Naive thymus-derived CD4-positive, alpha-beta T cell (primary cell): ENCODE measurements around the gene LIN9. TPM values are rescaled to one million over a fixed set of nuclear protein-coding genes. Genes with fewer than 3 reads are reported as not detected.

Source experiments
- ATAC-seq: fragments of 150-1000 bp; cut with Tn5 transposase; 2 replicates; pipeline ENCODE4 v1.10.0; 2021; ENCODE audit warnings: mild to moderate bottlenecking, moderate library complexity
- CTCF ChIA-PET: fragments of 350-600 bp; sonication (Branson Sonifier 250); formaldehyde crosslinking; loops from one replicate; lab custom pipeline; 2021; ENCODE audit warnings: antibody characterized with exemption; lab: Charles Lee
- POLR2A ChIA-PET: fragments of 350-600 bp; sonication (Branson Sonifier 250); formaldehyde crosslinking; loops from one replicate; lab custom pipeline; 2021; ENCODE audit warnings: antibody characterized with exemption, inconsistent platforms; lab: Charles Lee
- DNase-seq, 9 donors: peaks; one replicate each; pipeline versions ENCODE4 v3.0.0 to v3.0.0-alpha.2; 2020 to 2022; ENCODE audit warnings: mixed read lengths in 1 of 9
- H3K27ac ChIP-seq: one replicate; pipeline ENCODE4 v1.7.0; 2013; ENCODE audit warnings: mild to moderate bottlenecking, low read depth, low read length, moderate library complexity
- H3K27me3 ChIP-seq, 2 donors: one replicate each; pipeline ENCODE4 v1.7.0; 2013; ENCODE audit warnings: low read length in 2 of 2, mild to moderate bottlenecking in 2 of 2, moderate library complexity in 2 of 2; ENCODE audit not compliant: control insufficient read depth in 2 of 2, insufficient read depth in 2 of 2
- H3K36me3 ChIP-seq, 3 experiments: 1 replicate in 2 of 3; 2 replicates in 1 of 3; pipeline ENCODE4 v1.7.0; 2013; ENCODE audit warnings: low read length in 3 of 3, mild to moderate bottlenecking in 3 of 3, moderate library complexity in 1 of 3; ENCODE audit not compliant: insufficient read depth in 3 of 3, control insufficient read depth in 2 of 3
- H3K4me1 ChIP-seq, 2 donors: one replicate each; pipeline ENCODE4 v1.7.0; 2013; ENCODE audit warnings: low read length in 2 of 2, mild to moderate bottlenecking in 2 of 2, moderate library complexity in 1 of 2; ENCODE audit not compliant: control insufficient read depth in 2 of 2, insufficient read depth in 2 of 2
- H3K4me3 ChIP-seq: 2 replicates; pipeline ENCODE4 v1.7.0; 2013; ENCODE audit warnings: mild to moderate bottlenecking, low read length
- H3K9me3 ChIP-seq, 3 experiments: 1 replicate in 2 of 3; 2 replicates in 1 of 3; pipeline ENCODE4 v1.7.0; 2013; ENCODE audit warnings: low read length in 3 of 3; ENCODE audit not compliant: control insufficient read depth in 2 of 3
- H3K27ac Mint-ChIP-seq, 9 donors: one replicate each; pipeline ENCODE4 v1.8.0; 2020 to 2022; ENCODE audit warnings: mixed read lengths in 9 of 9, mild to moderate bottlenecking in 8 of 9, moderate library complexity in 5 of 9, inconsistent platforms in 2 of 9
- H3K27me3 Mint-ChIP-seq, 5 donors: one replicate each; pipeline ENCODE4 v1.8.0; 2021 to 2022; ENCODE audit warnings: mixed read lengths in 5 of 5, mild to moderate bottlenecking in 1 of 5
- H3K36me3 Mint-ChIP-seq, 5 donors: one replicate each; pipeline ENCODE4 v1.8.0; 2020 to 2022; ENCODE audit warnings: mixed read lengths in 5 of 5, mild to moderate bottlenecking in 3 of 5, inconsistent platforms in 1 of 5
- H3K4me1 Mint-ChIP-seq, 7 donors: one replicate each; pipeline ENCODE4 v1.8.0; 2020 to 2022; ENCODE audit warnings: mixed read lengths in 7 of 7, mild to moderate bottlenecking in 3 of 7, inconsistent platforms in 1 of 7
- H3K4me3 Mint-ChIP-seq, 10 donors: one replicate each; pipeline ENCODE4 v1.8.0; 2020 to 2022; ENCODE audit warnings: mild to moderate bottlenecking in 10 of 10, mixed read lengths in 10 of 10, moderate library complexity in 6 of 10, inconsistent platforms in 2 of 10
- H3K9me3 Mint-ChIP-seq, 11 donors: one replicate each; pipeline ENCODE4 v1.8.0; 2020 to 2022; ENCODE audit warnings: mixed read lengths in 11 of 11, mild to moderate bottlenecking in 4 of 11, inconsistent platforms in 1 of 11, moderate library complexity in 1 of 11
- intact Hi-C, 2 donors: fragments of 100-400 bp; cut with micrococcal nuclease; formaldehyde crosslinking; loops; one replicate each; pipeline ENCODE4 v1.15.1; 2023
- polyA plus RNA-seq, 2 donors: library from polyadenylated mRNA; unstranded; fragments of 300-500 nt; fragmentation: Illumina TruSeq; gene quantifications; one replicate each; pipeline ENCODE4 v1.2.3, GENCODE V29; 2021
- total RNA-seq, 6 experiments: library from RNA in 5 of 6; stranded (reverse) in 5 of 6; gene quantifications; 1 replicate in 5 of 6; 2 replicates in 1 of 6; pipeline ENCODE4 v1.2.3 and lab custom pipeline; 2021 to 2026

Gene LIN9
- total and polyA plus RNA-seq, 7 experiments from 2014 or later = 2.0 to 8.0 (median 5.0) TPM

DNA sequence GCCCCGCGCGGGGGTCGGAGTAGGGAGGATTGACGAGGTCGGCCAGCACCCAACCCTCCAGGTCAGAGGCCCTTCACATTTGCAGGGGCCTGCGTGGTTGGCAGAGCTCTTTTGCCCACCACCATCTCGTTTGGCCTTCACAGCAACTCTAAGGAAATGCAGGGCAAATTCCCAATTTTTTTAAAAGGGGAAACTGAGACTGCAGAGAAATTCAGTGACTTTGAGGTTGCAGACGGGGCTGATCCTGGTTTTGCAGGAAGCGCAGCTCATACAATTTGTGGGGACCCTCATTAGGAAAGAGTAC is 122.0 kb downstream of the LIN9 start:
- peaks cover 23 to 25% of the 10 kb centered on the region in 2 donors for H3K4me1 ChIP-seq

DNA sequence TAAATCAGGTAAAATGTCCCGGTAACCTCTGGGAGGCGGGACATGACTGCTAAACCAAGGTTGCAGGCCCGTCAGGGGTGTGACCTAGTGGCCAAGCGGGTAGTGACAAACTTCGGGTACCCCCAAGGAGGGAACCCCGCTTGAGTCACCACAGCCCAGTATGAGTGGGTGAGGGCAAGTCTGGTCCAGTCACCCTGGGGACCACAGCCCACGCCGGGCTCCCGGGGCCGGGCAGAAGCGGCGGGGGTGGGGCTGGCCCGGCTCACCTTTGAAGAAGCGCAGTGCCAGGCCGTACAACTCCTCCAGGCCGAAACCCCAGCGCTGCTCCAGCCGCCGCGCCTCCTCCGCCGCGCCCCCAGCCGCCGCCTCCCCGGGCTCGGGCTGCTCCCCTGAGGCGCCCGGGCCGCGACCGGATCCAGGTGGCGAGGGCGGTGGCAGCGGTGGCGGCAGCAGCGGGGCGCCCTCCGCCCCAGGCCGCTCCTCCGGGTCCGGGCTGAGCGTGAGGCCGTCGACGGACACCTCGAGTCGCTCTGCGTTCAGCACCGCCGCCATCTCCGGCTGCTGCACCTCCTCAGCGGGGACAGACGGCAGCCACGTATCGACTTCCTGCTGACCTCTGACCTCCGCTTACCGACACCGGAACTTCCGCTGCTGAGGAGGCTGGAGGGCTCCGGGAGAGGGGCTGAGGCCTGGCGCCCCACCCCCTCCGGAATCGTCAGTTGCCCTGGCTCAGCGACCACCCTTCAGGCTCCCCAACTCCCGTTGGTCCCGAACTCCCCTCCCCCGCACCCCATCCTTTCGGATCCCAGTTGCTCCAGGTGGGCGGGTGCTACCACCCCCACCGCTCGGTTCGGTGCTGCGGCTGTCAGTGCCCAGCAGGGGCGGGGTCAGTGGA is 122.6 kb downstream of the LIN9 start, which contains the start of gene ACBD3:
Gene ACBD3 (minus strand): TSS at position 618 of the 895 bp plus-strand sequence. CDS start 66 bp downstream, at position 552.
- Mint-ChIP-seq H3K4me3 (peak within 1 kb of the TSS; percentile 91 to 99 (median 94)), H3K27ac (peak within 1 kb of the TSS; percentile 88 to 98 (median 94)), H3K9me3 (no peaks in the 10 kb centered on the region), H3K4me1 (peaks cover 28 to 44% (median 36%) of the 10 kb centered on the region in 7 donors), H3K36me3 (peaks cover 0 to 7% (median 6%) of the 10 kb centered on the region in 5 donors), H3K27me3 (no peaks in the 10 kb centered on the region)
- intact Hi-C loops = loop anchor here (1.0 to 10.0 kb wide), 15 partner anchors 11 to 759 kb away; partner anchors contain the start of genes PARP1 (in 2 of the 2), SDE2 (in 2 of the 2), LBR (in 1 of the 2) and LIN9 (in 1 of the 2)
- Histone ChIP-seq H3K27me3 (no peaks in the 10 kb centered on the region), H3K36me3 (no peaks in the 10 kb centered on the region), H3K4me3 (peak within 1 kb of the TSS; percentile 97), H3K4me1 (peaks cover 23 to 30% of the 10 kb centered on the region in 2 donors), H3K9me3 (no peaks in the 10 kb centered on the region), H3K27ac (peak within 1 kb of the TSS; percentile 84)
- DNase-seq = peak; percentile 66 to 87 (median 83)
- POLR2A ChIA-PET = interaction anchor here (0.7 to 1.6 kb wide), 8 partner anchors 10 to 408 kb away, joined by 3 to 5 read pairs (median 4); partner anchors contain the start of gene SDE2
- CTCF ChIA-PET = interaction anchor here (0.7 to 2.2 kb wide), 3 partner anchors 11 to 121 kb away, joined by 3 to 5 read pairs (median 3); no protein-coding TSS in a partner anchor
- peak; percentile 96 for ATAC-seq

More for the DNA sequence above, 122.0 kb downstream of the LIN9 start:
- H3K27me3 Mint-ChIP-seq = no peaks in the 10 kb centered on the region
- DNase-seq (no peak), ATAC-seq (no peak)
- no peaks in the 10 kb centered on the region for H3K9me3 Mint-ChIP-seq
- Histone ChIP-seq H3K9me3 (no peaks in the 10 kb centered on the region), H3K4me3 (peak overlapping the region; percentile 97), H3K36me3 (no peaks in the 10 kb centered on the region), H3K27me3 (no peaks in the 10 kb centered on the region), H3K27ac (peak overlapping the region; percentile 84)
- H3K27ac Mint-ChIP-seq = peak overlapping the region; percentile 81 to 96 (median 91)
- ChIA-PET CTCF (interaction anchor here (0.7 kb wide), 1 partner anchor 10 kb away, joined by 3 read pairs; no protein-coding TSS in a partner anchor), POLR2A (interaction anchor here (0.5 to 1.6 kb wide), 6 partner anchors 10 to 409 kb away, joined by 3 to 5 read pairs (median 4); partner anchors contain the start of gene SDE2)
- H3K4me3 Mint-ChIP-seq = peak overlapping the region; percentile 83 to 96 (median 92)
- peaks cover 0 to 7% (median 6%) of the 10 kb centered on the region in 5 donors for H3K36me3 Mint-ChIP-seq
- peaks cover 24 to 38% (median 30%) of the 10 kb centered on the region in 7 donors for H3K4me1 Mint-ChIP-seq
- intact Hi-C loops = loop anchor here (2.0 to 10.0 kb wide), 8 partner anchors 62 to 760 kb away; partner anchors contain the start of genes LBR (in 1 of the 2), LIN9 (in 1 of the 2), PARP1 (in 1 of the 2) and PYCR2 (in 1 of the 2)

DNA sequence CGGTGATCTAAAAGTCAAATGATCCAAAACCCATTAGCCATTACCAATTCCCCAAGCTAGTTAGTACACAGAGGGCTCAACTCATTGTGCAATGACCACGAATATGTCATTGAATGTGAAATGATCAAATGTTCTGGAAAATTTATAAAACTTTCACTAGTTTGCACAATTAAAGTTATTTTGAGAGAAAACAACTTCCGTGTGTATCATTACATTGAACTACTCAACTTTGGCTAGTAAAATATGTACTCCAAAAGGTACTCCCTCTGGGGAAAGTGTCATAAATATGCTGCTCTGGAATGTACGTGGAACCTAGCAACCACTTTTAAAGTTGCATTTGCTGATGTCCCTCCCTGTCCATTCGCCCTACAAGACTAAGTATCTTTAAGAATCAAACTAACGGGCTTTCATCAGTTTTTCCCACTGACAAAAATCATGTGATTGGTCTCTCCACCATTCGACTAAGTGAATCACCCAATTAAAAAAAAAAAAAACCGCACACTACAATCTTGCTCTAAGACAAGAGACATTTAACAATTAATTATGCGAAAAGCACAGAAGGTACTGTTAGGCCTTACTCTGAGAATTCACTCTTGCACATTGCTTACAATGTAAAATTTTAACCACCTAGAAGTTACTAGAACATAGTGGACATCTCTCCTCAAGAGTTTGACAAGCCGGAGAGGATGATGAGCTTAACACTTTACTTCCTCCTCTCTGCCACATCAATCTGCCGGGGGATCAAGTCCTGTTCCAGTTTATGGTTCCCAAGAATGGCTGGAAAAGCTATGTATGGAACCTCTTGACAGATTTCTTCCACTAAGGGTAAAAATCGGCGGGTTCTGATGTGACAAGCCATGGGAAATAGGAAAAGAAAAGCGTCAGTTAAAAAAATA is 123.6 kb downstream of the LIN9 start:
- ChIA-PET CTCF (interaction anchor here (0.7 to 2.2 kb wide), 4 partner anchors 12 to 711 kb away, joined by 3 to 5 read pairs (median 4); no protein-coding TSS in a partner anchor), POLR2A (interaction anchor here (0.7 to 1.6 kb wide), 11 partner anchors 12 to 186 kb away, joined by 3 to 5 read pairs (median 4); partner anchors contain the start of gene SDE2)
- H3K27ac Mint-ChIP-seq = peak overlapping the region; percentile 88 to 98 (median 94)
- no peaks in the 10 kb centered on the region for H3K27me3 ChIP-seq
- intact Hi-C loops = loop anchor here (1.0 to 10.0 kb wide), 15 partner anchors 12 to 758 kb away; partner anchors contain the start of genes PARP1 (in 2 of the 2), SDE2 (in 2 of the 2), LBR (in 1 of the 2) and LIN9 (in 1 of the 2)
- peak overlapping the region; percentile 84 for H3K27ac ChIP-seq
- no peaks in the 10 kb centered on the region for H3K27me3 Mint-ChIP-seq
- peaks cover 0 to 11% (median 9%) of the 10 kb centered on the region in 5 donors for H3K36me3 Mint-ChIP-seq
- DNase-seq (no peak), ATAC-seq (no peak)
- H3K4me1 Mint-ChIP-seq = peaks cover 30 to 54% (median 44%) of the 10 kb centered on the region in 7 donors
- H3K9me3 Mint-ChIP-seq = no peaks in the 10 kb centered on the region
- peaks cover 23 to 33% of the 10 kb centered on the region in 2 donors for H3K4me1 ChIP-seq
- no peaks in the 10 kb centered on the region for H3K9me3 ChIP-seq
- peak overlapping the region; percentile 97 for H3K4me3 ChIP-seq
- peak overlapping the region; percentile 91 to 99 (median 94) for H3K4me3 Mint-ChIP-seq
- no peaks in the 10 kb centered on the region for H3K36me3 ChIP-seq

DNA sequence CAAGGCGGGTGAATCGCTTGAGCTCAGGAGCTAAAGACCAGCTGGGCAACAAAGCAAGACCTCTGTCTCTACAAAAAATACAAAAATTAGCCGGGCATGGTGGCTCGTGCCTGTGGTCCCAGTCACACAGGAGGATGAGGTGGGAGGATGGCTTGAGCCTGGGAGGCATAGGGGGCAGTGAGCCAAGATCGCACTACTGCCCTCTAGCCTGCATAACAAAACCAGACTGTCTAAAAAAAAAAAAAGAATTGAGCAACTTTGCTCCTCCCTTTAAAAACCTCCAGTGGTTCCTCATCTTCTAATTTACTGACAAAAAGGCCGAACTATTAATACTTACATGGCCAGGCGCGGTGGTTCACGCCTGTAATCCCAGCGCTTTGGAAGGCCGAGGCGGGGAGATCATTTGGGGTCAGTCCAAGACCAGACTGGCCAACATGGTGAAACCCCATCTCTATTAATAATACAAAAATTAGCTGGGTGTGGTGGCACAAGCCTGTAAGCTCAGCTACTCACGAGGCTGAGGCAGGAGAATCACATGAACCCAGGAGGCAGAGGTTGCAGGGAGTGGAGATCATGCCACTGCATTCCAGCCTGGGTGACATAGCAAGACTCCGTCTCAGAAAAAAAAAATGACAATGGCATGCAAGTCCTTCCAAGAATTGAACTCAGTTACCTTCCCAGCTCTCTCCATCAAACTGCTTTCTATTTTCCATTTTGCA is 126.8 kb downstream of the LIN9 start:
- Mint-ChIP-seq H3K36me3 (peaks cover 0 to 24% (median 19%) of the 10 kb centered on the region in 5 donors), H3K27me3 (no peaks in the 10 kb centered on the region), H3K9me3 (peaks cover 0 to 1% (median 0%) of the 10 kb centered on the region in 11 donors), H3K4me1 (peaks cover 48 to 76% (median 64%) of the 10 kb centered on the region in 7 donors), H3K27ac (peak overlapping the region in 2 of 9 donors; percentile 53 to 59), H3K4me3 (peak overlapping the region in 8 of 10 donors; percentile 20 to 77 (median 49))
- ChIA-PET CTCF (interaction anchor here (0.6 to 2.9 kb wide), 3 partner anchors 11 to 120 kb away, joined by 3 to 8 read pairs (median 5); partner anchors contain the start of gene H3-3A), POLR2A (no interaction called here)
- Histone ChIP-seq H3K9me3 (no peaks in the 10 kb centered on the region), H3K4me1 (peaks cover 21 to 40% of the 10 kb centered on the region in 2 donors), H3K27ac (no peak overlapping the region), H3K36me3 (no peaks in the 10 kb centered on the region), H3K27me3 (no peaks in the 10 kb centered on the region), H3K4me3 (no peak overlapping the region)
- DNase-seq = no peak
- intact Hi-C loops = loop anchor here in 1 of 2 donors (10.0 kb wide), 1 partner anchor 223 kb away; the partner anchor contains the start of gene PARP1
- peak; percentile 17 for ATAC-seq
